ENCODE data around the gene PLEKHB2.
A peak's percentile ranks its signal among the peaks of the same experiment; 100 is the strongest.
"Not testable (repeated sequence)": the region's sequence is repeated elsewhere in the genome, so short reads cannot be mapped to it uniquely, and the experiment has no call there.

The PLEKHB2 gene

GRCh38 chr2:131094463-131095281, 10.5 kb upstream of the PLEKHB2 start:
- no peak for DNase-seq

GRCh38 chr2:131103165-131103564, 2.0 kb upstream of the PLEKHB2 start:
- no peak for DNase-seq

- DNase-seq = peak; percentile 84 to 88
These were observed 515 bp upstream of the PLEKHB2 start for GRCh38 chr2:131104487-131105155.

- no peak for DNase-seq
These were observed 1.0 kb downstream of the PLEKHB2 start for GRCh38 chr2:131105950-131106801.

- no peak for DNase-seq
These were observed 7.4 kb downstream of the PLEKHB2 start for GRCh38 chr2:131112529-131112928.

GRCh38 chr2:131113566-131114227, 8.6 kb downstream of the PLEKHB2 start:
- no peak for DNase-seq

- not testable (repeated sequence) for DNase-seq
These were observed 9.8 kb downstream of the PLEKHB2 start for GRCh38 chr2:131114950-131115349.

- DNase-seq = no peak
These were observed 10.6 kb downstream of the PLEKHB2 start for GRCh38 chr2:131115752-131116151.

- DNase-seq = no peak
These were observed 15.7 kb downstream of the PLEKHB2 start for GRCh38 chr2:131120815-131121317.

- no peak for DNase-seq
These were observed 16.3 kb downstream of the PLEKHB2 start for GRCh38 chr2:131121464-131121863.

- no peak for DNase-seq
These were observed 17.4 kb downstream of the PLEKHB2 start for GRCh38 chr2:131122496-131122895.

- DNase-seq = no peak
These were observed 18.1 kb downstream of the PLEKHB2 start for GRCh38 chr2:131123192-131123591.

GRCh38 chr2:131125195-131125757, 20.1 kb downstream of the PLEKHB2 start:
- no peak for DNase-seq

- no peak for DNase-seq
These were observed 21.3 kb downstream of the PLEKHB2 start for GRCh38 chr2:131126436-131126835.

GRCh38 chr2:131127076-131127475, 21.9 kb downstream of the PLEKHB2 start:
- no peak for DNase-seq

GRCh38 chr2:131127981-131128380, 22.8 kb downstream of the PLEKHB2 start:
- DNase-seq = no peak

- DNase-seq = no peak
These were observed 25.1 kb downstream of the PLEKHB2 start for GRCh38 chr2:131130298-131130596.

- no peak for DNase-seq
These were observed 27.6 kb downstream of the PLEKHB2 start for GRCh38 chr2:131132729-131133128.

GRCh38 chr2:131140581-131140980, 35.4 kb downstream of the PLEKHB2 start:
- no peak for DNase-seq

GRCh38 chr2:131142849-131143248, 37.7 kb downstream of the PLEKHB2 start:
- DNase-seq = no peak

GRCh38 chr2:131143803-131144202, 38.7 kb downstream of the PLEKHB2 start:
- DNase-seq = no peak

GRCh38 chr2:131145040-131145439, 39.9 kb downstream of the PLEKHB2 start:
- DNase-seq = no peak

Measured in SHP77 (cell line).